Measurements from ENCODE around the gene FRMD4B. TPM values are rescaled to one million over a fixed set of nuclear protein-coding genes. Genes with fewer than 3 reads are reported as not detected.

FRMD4B gene
- total RNA-seq, 1 donor from 2014 or later = 12.8 TPM

DNA sequence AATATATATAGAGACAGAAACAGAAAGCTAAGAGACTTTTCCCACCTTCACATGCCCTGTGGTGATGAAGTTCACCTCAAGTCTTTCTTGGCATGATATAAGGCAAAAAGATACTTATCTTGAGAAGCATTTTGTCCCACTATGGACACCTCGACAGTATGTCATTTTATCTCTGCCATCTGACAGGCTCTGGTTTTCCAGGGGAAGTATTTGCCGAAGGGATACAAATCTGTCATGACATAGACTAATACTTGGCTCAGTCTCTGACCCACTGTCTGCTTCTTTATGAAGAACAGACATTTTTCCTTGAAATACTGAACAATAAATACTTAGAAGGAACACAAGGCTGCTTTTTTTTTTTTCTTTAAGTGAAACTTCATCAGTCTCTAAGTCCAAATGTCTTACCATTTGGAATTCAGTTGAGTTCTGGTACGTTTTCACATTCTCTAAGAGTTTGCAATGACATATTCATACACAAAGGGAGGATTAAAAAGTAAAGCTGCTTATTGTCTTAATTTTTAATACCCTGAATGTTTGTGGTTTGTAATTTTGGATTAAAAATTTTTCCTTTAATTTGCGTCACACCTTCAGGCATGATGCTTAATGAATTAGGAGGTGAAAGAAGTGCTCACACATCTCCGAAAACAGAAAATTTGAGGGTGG, 175.7 kb downstream of the FRMD4B start:
- DNase-seq (ENCODE audit: low spot score) = no peak
- ATAC-seq = no peak

DNA sequence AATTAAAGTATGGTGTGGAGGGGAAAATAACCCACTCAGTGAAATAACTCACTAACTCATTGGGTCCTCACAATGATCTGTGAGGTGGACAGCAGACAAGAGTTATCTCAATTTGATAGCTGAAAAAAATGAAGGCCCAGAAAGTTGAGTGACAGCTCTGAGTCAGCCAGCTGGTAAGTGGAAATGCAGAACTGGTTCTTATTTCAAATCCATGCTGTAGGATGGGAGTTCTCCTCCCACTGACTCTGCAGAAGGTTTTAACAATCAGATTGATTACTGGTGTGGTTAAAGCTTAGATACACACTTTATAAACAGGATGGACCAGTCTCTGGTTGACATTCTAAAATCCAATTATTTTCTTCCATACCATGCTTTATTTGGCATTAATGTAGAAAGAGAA, 176.5 kb downstream of the FRMD4B start:
- no peak for ATAC-seq
- DNase-seq (ENCODE audit: low spot score) = no peak

- DNase-seq (ENCODE audit: low spot score) = no peak
- ATAC-seq = no peak
These were observed 178.9 kb downstream of the FRMD4B start for GRCh38 chr3:69207031-69207430.

DNA sequence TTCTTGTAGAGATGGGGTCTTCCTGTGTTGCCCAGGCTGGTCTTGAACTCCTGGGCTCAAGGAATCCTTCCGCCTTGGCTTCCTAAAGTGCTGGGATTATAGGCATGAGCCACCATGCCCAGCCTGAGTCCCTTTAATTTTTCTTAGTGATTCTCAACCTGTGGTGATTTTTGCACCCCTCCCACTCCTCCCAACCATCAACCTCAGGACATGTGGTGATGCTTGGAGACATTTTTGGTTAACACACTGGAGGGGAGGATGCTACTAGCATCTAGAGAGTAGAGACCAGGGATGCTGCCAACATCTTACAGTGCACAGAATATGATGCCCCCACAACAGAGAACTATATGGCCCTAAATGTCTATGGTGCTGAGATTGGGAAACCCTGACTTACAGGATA, 180.5 kb downstream of the FRMD4B start:
- ATAC-seq (no peak), DNase-seq (ENCODE audit: low spot score) (no peak)

DNA sequence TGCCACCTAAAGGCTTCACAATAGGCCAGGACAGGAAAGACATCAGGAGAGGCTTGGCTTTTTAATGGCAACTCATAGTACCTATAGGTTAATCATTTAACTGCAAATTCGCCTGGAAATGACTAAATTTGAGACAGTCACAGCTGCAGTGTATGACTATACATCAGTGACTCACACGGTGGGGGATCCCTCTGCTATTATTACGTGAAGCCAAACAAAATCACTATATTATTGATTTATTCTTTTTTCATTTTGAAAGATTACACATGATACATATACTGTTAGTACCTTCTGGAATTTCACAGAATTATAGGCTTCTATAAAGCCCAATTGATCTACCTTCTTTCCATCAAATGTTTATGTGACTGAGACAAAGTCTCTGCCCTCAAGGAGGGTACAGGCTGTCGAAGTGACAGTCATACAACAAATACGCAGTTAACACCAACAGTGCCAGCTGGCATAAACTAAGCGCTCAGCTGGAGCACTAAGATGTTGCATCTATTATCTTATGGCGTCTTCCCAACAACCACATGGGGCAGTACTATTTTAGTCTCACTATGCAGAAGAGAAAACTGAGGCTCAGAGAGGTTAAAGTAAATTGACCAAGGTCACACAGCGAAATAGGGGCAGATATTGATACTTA, 181.5 kb downstream of the FRMD4B start:
- ATAC-seq (no peak), DNase-seq (ENCODE audit: low spot score) (no peak)

- ATAC-seq (no peak), DNase-seq (ENCODE audit: low spot score) (no peak)
These were observed 182.1 kb downstream of the FRMD4B start for GRCh38 chr3:69203631-69204314.

DNA sequence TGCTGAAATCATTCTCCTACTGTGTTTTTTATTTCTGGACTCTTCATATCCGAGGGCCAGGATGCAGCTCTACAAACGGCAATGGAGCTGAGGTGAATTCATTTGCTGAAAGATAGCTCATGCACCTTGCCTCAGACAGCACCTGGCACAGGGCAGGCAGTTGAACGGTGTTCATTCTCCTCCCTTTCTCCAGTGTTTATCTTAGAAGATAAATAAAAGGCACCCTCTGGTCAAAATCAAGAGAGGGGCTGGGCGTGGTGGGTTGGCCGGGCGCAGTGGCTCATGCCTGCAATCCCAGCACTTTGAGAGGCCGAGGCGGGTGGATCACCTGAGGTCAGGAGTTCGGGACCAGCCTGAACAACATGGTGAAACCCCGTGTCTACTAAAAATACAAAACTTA, 184.2 kb downstream of the FRMD4B start:
- DNase-seq (ENCODE audit: low spot score) = peak; percentile 82
- ATAC-seq = peak; percentile 74

- peak; percentile 84 for DNase-seq (ENCODE audit: low spot score)
- peak; percentile 83 for ATAC-seq
These were observed 185.4 kb downstream of the FRMD4B start for GRCh38 chr3:69200384-69201068.

- DNase-seq (ENCODE audit: low spot score) = no peak
- peak; percentile 1 for ATAC-seq
These were observed 185.9 kb downstream of the FRMD4B start for GRCh38 chr3:69199942-69200341.

GRCh38 chr3:69197922-69198530, 187.9 kb downstream of the FRMD4B start:
- ATAC-seq (no peak), DNase-seq (ENCODE audit: low spot score) (no peak)

GRCh38 chr3:69197455-69197854, 188.4 kb downstream of the FRMD4B start:
- ATAC-seq = no peak
- no peak for DNase-seq (ENCODE audit: low spot score)

DNA sequence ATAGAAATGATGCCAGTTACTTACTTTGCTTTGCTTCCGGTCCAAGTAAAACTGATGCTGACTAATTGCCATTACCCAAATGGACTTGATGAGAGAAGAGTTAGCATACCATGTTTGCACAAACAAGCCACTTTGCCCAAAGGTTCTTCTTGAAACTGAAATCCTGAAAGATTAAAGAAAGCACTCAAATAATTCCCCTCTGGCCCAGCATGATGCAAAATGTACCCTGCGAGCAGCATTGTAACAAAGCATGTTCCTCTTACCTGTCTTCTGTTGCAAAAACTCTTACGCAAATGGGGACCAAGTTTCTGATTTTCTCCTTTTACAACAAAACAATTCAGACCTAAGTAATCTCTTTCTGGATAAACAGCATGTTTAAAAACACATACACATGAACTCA, 189.0 kb downstream of the FRMD4B start:
- DNase-seq (ENCODE audit: low spot score) (no peak), ATAC-seq (no peak)

- no peak for DNase-seq (ENCODE audit: low spot score)
- no peak for ATAC-seq
These were observed 191.3 kb downstream of the FRMD4B start for GRCh38 chr3:69194431-69195165.

DNA sequence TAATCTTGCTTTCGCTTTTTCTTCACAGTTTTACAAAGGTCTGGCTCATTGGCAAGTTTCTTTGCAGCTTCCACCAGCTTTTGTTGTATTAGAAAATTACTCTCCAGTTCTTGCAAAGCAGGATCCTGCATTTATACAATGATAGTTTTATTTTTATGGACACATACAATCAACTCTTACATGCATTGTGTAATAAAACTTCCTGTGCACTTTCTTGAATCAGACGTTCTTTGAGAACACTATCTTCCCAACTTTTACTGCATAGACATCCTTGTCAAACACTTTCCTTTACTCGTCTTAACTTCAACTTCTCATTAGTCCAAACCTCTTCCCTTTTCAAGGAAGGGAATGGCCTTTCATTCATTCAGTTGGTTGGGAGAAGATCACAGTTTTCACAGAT, 192.1 kb downstream of the FRMD4B start:
- ATAC-seq = no peak
- DNase-seq (ENCODE audit: low spot score) = no peak

GRCh38 chr3:69191516-69191915, 194.4 kb downstream of the FRMD4B start:
- ATAC-seq = no peak
- no peak for DNase-seq (ENCODE audit: low spot score)

DNA sequence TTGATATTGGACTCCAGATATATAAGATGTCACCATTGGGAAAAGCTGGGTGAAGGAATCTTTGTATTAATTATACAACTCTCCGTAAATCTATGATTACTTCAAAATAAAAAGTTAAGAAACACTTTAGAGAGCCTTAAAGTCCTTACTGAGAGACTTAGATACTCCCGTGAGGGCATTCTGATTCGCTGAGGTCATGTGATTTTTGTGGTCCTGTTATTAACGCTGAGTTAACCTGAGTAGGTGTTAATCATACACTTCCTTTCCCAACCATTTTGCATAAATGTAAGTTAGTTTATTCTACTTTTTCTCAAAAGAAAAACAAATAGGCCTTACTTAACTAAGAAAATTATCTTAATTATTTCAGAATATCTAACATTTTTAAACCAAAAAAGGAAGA, 196.4 kb downstream of the FRMD4B start:
- ATAC-seq (no peak), DNase-seq (ENCODE audit: low spot score) (no peak)

- peak; percentile 89 for ATAC-seq
- DNase-seq (ENCODE audit: low spot score) = no peak
These were observed 199.3 kb downstream of the FRMD4B start for GRCh38 chr3:69186575-69187093.

DNA sequence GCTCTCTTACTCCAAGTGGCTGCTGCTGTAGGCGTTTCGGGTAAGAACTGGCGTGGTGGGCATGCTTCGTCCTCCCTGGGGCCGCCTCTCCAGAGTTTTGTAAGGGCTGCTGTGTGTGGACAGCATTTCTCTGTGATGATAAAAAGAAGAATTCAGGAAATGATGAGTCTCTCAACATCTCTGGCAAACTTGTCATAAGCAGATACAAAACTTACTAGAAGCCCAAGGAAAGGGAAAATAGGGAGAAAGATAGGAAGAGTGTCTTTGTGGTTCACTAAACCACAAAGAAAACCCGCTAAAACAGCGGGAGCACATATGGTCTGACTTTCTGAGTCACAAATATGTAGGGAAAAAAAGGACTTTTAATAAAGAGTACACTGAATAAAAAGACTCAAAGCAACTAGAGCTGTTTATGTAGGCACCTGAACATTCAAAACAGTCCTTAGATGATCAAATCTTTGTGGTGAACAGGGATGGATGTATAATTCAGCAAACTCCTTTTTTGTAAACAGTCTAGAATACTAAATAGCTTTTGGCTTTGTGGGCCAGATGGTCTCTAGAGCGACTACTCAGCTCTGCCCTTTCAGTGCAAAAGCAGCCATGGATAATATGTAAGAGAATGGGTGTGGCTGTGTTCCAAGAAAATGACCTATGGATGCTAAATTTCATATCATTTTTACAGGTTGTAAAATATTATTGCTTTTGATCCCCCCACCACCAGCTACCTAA, 203.1 kb downstream of the FRMD4B start:
- DNase-seq (ENCODE audit: low spot score) = no peak
- ATAC-seq = no peak

- DNase-seq (ENCODE audit: low spot score) (no peak), ATAC-seq (no peak)
These were observed 204.2 kb downstream of the FRMD4B start for GRCh38 chr3:69181592-69182211.
